Neural crest cell (in vitro differentiated cells): Measurements from ENCODE around the gene AUTS2. TPM values are rescaled to one million over a fixed set of nuclear protein-coding genes. Genes with fewer than 3 reads are reported as not detected.

Experiments used
- DNase-seq: peaks from one replicate; pipeline ENCODE4 v3.0.0; 2021; ENCODE audit warnings: low read depth, mixed read lengths, low spot score
- H3K27ac Mint-ChIP-seq: one replicate; pipeline ENCODE4 v1.8.0; 2021; ENCODE audit warnings: mild to moderate bottlenecking, mixed read lengths; ENCODE audit not compliant: unreplicated experiment
- H3K27me3 Mint-ChIP-seq: 2 replicates; pipeline ENCODE4 v1.8.0; 2021; ENCODE audit warnings: low read depth, mild to moderate bottlenecking, mixed read lengths
- H3K36me3 Mint-ChIP-seq: 2 replicates; pipeline ENCODE4 v1.8.0; 2021; ENCODE audit warnings: low read depth, mild to moderate bottlenecking, mixed read lengths
- H3K4me1 Mint-ChIP-seq: 2 replicates; pipeline ENCODE4 v1.8.0; 2021; ENCODE audit warnings: mixed read lengths
- H3K4me3 Mint-ChIP-seq: one replicate; pipeline ENCODE4 v1.8.0; 2021; ENCODE audit warnings: mild to moderate bottlenecking, mixed read lengths
- H3K9me3 Mint-ChIP-seq: 2 replicates; pipeline ENCODE4 v1.8.0; 2021; ENCODE audit warnings: mixed read lengths
- total RNA-seq: library from RNA; stranded (reverse); gene quantifications from 2 replicates; pipeline ENCODE4 v1.2.1, GENCODE V29; 2021
- TF ChIP-seq, protein P1 (sequence below): fragments of 200-600 bp; sonication (generic); conservative IDR thresholded peaks from 2 replicates; pipeline ENCODE4 v1.5.0; 2021; ENCODE audit warnings: antibody characterized with exemption, mild to moderate bottlenecking

AUTS2 gene
- total RNA-seq, 1 donor from 2014 or later = 152 TPM

- no peaks in the 10 kb centered on the region for H3K36me3 Mint-ChIP-seq
- DNase-seq = no peak
- TF ChIP-seq, protein P1, sequence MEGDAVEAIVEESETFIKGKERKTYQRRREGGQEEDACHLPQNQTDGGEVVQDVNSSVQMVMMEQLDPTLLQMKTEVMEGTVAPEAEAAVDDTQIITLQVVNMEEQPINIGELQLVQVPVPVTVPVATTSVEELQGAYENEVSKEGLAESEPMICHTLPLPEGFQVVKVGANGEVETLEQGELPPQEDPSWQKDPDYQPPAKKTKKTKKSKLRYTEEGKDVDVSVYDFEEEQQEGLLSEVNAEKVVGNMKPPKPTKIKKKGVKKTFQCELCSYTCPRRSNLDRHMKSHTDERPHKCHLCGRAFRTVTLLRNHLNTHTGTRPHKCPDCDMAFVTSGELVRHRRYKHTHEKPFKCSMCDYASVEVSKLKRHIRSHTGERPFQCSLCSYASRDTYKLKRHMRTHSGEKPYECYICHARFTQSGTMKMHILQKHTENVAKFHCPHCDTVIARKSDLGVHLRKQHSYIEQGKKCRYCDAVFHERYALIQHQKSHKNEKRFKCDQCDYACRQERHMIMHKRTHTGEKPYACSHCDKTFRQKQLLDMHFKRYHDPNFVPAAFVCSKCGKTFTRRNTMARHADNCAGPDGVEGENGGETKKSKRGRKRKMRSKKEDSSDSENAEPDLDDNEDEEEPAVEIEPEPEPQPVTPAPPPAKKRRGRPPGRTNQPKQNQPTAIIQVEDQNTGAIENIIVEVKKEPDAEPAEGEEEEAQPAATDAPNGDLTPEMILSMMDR = no peak
- H3K9me3 Mint-ChIP-seq = no peaks in the 10 kb centered on the region
- no peak overlapping the region for H3K4me3 Mint-ChIP-seq
- peaks cover 8% of the 10 kb centered on the region for H3K4me1 Mint-ChIP-seq
- H3K27ac Mint-ChIP-seq = no peak overlapping the region
- no peaks in the 10 kb centered on the region for H3K27me3 Mint-ChIP-seq
These were observed 321.3 kb downstream of the AUTS2 start for GRCh38 chr7:69919426-69920111.

DNA sequence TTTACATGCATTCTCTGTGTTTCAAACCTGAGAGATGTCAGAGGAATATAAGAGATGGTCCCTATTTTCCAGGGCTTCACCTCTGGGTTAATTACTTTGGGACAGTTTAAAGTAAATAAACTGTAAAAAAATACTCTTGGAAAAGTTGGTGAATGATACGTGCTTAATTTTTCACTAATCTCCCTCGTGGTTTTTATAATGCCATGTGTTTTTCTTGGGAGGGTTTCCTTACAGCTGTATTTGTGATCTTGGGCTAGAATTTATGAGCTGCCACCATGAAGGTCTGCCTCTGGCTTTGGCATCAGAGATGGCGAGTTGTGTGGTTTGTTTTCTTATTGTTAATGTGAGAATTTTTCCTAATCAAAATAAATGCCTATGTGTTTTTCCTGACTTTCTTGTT lies 322.5 kb downstream of the AUTS2 start:
- no peak overlapping the region for H3K4me3 Mint-ChIP-seq
- H3K27ac Mint-ChIP-seq = no peak overlapping the region
- no peaks in the 10 kb centered on the region for H3K9me3 Mint-ChIP-seq
- no peaks in the 10 kb centered on the region for H3K27me3 Mint-ChIP-seq
- no peak for DNase-seq
- TF ChIP-seq, protein P1 = no peak
- H3K36me3 Mint-ChIP-seq = no peaks in the 10 kb centered on the region
- peaks cover 4% of the 10 kb centered on the region for H3K4me1 Mint-ChIP-seq

DNA sequence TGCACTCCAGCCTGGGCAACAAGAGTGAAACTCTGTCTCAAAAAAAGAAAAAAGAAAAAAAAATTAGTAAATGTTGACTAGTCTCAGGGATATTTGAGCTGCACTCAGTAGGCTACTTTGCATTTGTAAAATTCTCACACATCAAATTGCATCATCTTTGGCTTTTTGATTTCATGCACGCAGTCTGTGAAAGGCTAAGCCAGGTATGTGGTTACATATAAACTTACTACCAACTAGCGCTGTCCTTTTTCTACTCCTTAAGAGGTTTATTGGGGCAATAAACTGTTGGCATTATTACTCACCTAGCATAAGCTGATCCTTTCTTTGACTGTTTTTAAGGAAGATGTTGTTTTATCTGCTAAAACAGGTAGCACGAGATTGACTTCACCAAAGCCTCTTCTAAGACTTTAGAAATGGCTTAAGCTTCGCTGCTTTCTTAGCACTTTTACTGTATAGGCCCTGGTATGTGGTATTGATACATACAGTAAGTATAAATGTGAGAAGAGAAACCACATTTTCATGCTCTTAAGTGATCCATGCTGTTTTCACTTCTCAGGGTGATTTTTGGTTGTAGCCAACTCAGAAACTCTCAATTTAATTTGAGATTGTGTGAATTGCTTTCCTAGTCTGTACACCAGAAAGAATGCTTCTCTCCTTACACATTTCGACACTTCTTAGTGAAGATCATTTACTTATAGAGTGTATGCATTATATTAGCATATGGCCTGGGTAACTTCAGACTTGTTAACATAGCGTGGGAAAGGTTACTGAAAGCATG lies 323.9 kb downstream of the AUTS2 start:
- Mint-ChIP-seq H3K4me1 (peaks cover 4% of the 10 kb centered on the region), H3K9me3 (no peaks in the 10 kb centered on the region), H3K4me3 (no peak overlapping the region), H3K27me3 (no peaks in the 10 kb centered on the region), H3K27ac (no peak overlapping the region), H3K36me3 (no peaks in the 10 kb centered on the region)
- DNase-seq = no peak
- TF ChIP-seq, protein P1 = no peak

DNA sequence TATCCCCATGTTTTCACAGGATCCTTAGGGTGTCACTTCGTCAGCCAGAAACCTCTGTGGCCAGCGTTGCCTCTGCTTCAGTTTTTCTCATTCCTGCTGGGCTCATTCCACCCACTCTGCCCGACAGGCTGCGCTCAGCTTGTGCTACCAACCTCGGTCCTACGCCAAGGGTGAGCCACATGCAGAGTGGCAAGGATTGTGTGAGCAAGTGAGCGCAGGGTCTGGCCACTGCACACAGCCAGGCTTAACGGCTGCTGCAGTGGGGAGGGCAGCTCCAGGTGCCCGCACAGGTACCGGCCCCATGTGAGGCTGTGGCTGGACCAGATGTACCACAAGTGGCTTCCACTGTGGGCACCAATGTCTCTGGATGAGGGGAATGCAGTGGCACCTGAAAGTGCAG lies 329.2 kb downstream of the AUTS2 start:
- TF ChIP-seq, protein P1 = no peak
- peaks cover 3% of the 10 kb centered on the region for H3K4me1 Mint-ChIP-seq
- H3K27me3 Mint-ChIP-seq = no peaks in the 10 kb centered on the region
- H3K4me3 Mint-ChIP-seq = no peak overlapping the region
- DNase-seq = no peak
- H3K27ac Mint-ChIP-seq = no peak overlapping the region
- no peaks in the 10 kb centered on the region for H3K36me3 Mint-ChIP-seq
- H3K9me3 Mint-ChIP-seq = no peaks in the 10 kb centered on the region

DNA sequence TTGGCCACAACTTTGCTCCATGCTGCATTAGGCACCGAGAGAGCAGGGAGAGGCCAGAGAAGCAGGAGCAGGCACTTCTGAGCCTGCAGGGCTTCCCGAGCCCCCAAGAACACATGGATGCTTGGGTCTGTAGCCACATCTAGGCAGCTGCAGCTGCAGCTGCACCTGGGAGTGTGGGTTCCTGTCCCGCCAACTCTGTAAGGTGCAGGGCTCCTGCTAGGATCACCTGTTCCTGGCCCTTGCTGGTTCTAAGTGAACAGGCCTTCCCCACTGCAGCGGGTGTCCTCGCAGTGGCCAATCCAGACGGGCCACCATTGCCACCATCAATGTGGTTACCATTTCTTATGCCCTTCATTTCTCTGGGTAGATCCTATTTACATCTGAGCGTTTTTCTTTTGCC lies 330.3 kb downstream of the AUTS2 start:
- Mint-ChIP-seq H3K27ac (no peak overlapping the region), H3K27me3 (no peaks in the 10 kb centered on the region), H3K9me3 (no peaks in the 10 kb centered on the region), H3K4me3 (no peak overlapping the region), H3K36me3 (no peaks in the 10 kb centered on the region), H3K4me1 (peaks cover 3% of the 10 kb centered on the region)
- TF ChIP-seq, protein P1 = no peak
- DNase-seq = no peak
